ENCODE results near the gene GPR39. TPM values are rescaled to one million over a fixed set of nuclear protein-coding genes. Genes with fewer than 3 reads are reported as not detected.

The GPR39 gene
- total RNA-seq (2021; ENCODE audit: unreplicated experiment) (9.0 TPM), Bru-seq, nascent RNA (percentile 63 among the genes with signal in this experiment), BruChase-seq, experiment 1, labeled RNA remaining after a 2-hour chase (percentile 66 among the genes with signal in this experiment), BruChase-seq, experiment 2, labeled RNA remaining after a 6-hour chase (percentile 58 among the genes with signal in this experiment)
- polyA plus RNA-seq (2012; ENCODE audit: insufficient read length), result 7.2 TPM
- long read RNA-seq, partial matches to known transcripts, result 0 of 11 reads
- long read RNA-seq, other reads (novel, unspliced or antisense), result 11 of 11 reads

GRCh38 chr2:132416723-132417395, at the start of gene GPR39:
Gene GPR39, plus strand, starts transcription at chr2:132416805.
- peak; percentile 6 for ATAC-seq
- TF ChIP-seq POLR2AphosphoS5 (IDR thresholded peaks at IDR 0.05; ENCODE audit: low read depth, low read length), result 0 out of 2 replicates have a peak, but pooled peaks have one; percentile 1
- 0 out of 2 replicates have a peak, but pooled peaks have one; percentile 20 for TF ChIP-seq SIN3A (IDR thresholded peaks at IDR 0.05; ENCODE audit: borderline replicate concordance, insufficient read depth, low read depth, low read length)
- TF ChIP-seq TCF7L2 (IDR thresholded peaks at IDR 0.05; ENCODE audit: low read depth, low read length), result no peak
- TF ChIP-seq REST (IDR thresholded peaks at IDR 0.05; ENCODE audit: insufficient read depth in 1 of 2, low read depth in 2 of 2, low read length in 1 of 2), result no peak
- TF ChIP-seq, protein P1, sequence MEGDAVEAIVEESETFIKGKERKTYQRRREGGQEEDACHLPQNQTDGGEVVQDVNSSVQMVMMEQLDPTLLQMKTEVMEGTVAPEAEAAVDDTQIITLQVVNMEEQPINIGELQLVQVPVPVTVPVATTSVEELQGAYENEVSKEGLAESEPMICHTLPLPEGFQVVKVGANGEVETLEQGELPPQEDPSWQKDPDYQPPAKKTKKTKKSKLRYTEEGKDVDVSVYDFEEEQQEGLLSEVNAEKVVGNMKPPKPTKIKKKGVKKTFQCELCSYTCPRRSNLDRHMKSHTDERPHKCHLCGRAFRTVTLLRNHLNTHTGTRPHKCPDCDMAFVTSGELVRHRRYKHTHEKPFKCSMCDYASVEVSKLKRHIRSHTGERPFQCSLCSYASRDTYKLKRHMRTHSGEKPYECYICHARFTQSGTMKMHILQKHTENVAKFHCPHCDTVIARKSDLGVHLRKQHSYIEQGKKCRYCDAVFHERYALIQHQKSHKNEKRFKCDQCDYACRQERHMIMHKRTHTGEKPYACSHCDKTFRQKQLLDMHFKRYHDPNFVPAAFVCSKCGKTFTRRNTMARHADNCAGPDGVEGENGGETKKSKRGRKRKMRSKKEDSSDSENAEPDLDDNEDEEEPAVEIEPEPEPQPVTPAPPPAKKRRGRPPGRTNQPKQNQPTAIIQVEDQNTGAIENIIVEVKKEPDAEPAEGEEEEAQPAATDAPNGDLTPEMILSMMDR (IDR thresholded peaks at IDR 0.05), result peak; percentile 63
- in situ Hi-C loops (cut with HindIII; ENCODE audit: low pct_unique_long_range_greater_than_20kb, low sequenced_read_pairs), result no loop called here
- Histone ChIP-seq H3K9me3 (ENCODE audit: control insufficient read depth, insufficient read depth, low read depth, low read length) (no peaks in the 10 kb centered on the region), H3K4me1 (ENCODE audit: control insufficient read depth, insufficient read depth, low read length) (peaks cover 38% of the 10 kb centered on the region), H3K27me3 (ENCODE audit: control insufficient read depth, insufficient read depth, low read length) (no peaks in the 10 kb centered on the region), H3K27ac (ENCODE audit: low read length) (peak within 1 kb of the TSS; percentile 75), H3K4me3 (ENCODE audit: low read depth in 2 of 2, low read length in 2 of 2) (peak within 1 kb of the TSS; percentile 57 to 79), H3K36me3 (ENCODE audit: control insufficient read depth, insufficient read depth, low read length) (no peaks in the 10 kb centered on the region)
- TSS peak; percentile 82 for BruUV-seq (replicated peaks)
- intact Hi-C loops (cut with micrococcal nuclease; ENCODE audit: unreplicated experiment), result loop anchor here (10.0 kb wide), 1 partner anchor 142 kb away; no protein-coding TSS in a partner anchor
- POLR2A ChIA-PET, result no interaction called here
- CTCF ChIA-PET, result interaction anchor here (1.4 kb wide), 1 partner anchor 68 kb away, joined by 3 read pairs; no protein-coding TSS in a partner anchor
- DNase-seq (ENCODE audit: low read depth, low spot score), result no peak

DNA sequence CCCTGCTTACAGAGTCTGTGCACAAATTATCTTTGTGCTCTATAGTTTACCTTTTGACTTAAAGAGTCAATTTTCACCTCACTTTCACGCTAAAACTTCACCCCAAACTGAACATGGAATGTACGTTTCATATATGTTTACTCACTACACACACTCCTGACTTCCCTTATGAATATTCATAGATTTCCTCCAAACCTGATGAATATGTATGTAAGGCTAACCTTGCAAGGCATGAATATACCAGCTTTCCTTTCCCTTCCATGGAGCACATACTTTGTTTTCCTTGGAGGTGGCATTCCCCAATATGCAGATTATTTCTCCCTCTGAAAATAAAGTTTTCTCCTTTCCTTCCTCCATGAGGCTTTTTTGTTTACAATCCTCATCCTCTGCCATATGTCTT, 48.4 kb upstream of the GPR39 start:
- in situ Hi-C loops (cut with HindIII; ENCODE audit: low pct_unique_long_range_greater_than_20kb, low sequenced_read_pairs) (no loop called here), intact Hi-C loops (cut with micrococcal nuclease; ENCODE audit: unreplicated experiment) (no loop called here)
- CTCF ChIA-PET, result no interaction called here
- no peak for DNase-seq (ENCODE audit: low read depth, low spot score)
- no peaks in the 10 kb centered on the region for H3K4me1 ChIP-seq (ENCODE audit: control insufficient read depth, insufficient read depth, low read length)
- no peaks in the 10 kb centered on the region for H3K36me3 ChIP-seq (ENCODE audit: control insufficient read depth, insufficient read depth, low read length)
- BruUV-seq (replicated peaks), result no TSS peak
- TF ChIP-seq TCF7L2 (IDR thresholded peaks at IDR 0.05; ENCODE audit: low read depth, low read length) (no peak), REST (IDR thresholded peaks at IDR 0.05; ENCODE audit: insufficient read depth in 1 of 2, low read depth in 2 of 2, low read length in 1 of 2) (no peak), POLR2AphosphoS5 (IDR thresholded peaks at IDR 0.05; ENCODE audit: low read depth, low read length) (no peak), SIN3A (IDR thresholded peaks at IDR 0.05; ENCODE audit: borderline replicate concordance, insufficient read depth, low read depth, low read length) (no peak)
- TF ChIP-seq, protein P1 (IDR thresholded peaks at IDR 0.05), result no peak
- H3K9me3 ChIP-seq (ENCODE audit: control insufficient read depth, insufficient read depth, low read depth, low read length), result no peaks in the 10 kb centered on the region
- POLR2A ChIA-PET, result no interaction called here
- no peak overlapping the region for H3K27ac ChIP-seq (ENCODE audit: low read length)
- no peak overlapping the region for H3K4me3 ChIP-seq (ENCODE audit: low read depth in 2 of 2, low read length in 2 of 2)
- H3K27me3 ChIP-seq (ENCODE audit: control insufficient read depth, insufficient read depth, low read length), result no peaks in the 10 kb centered on the region
- no peak for ATAC-seq

Data from Panc1 (cell line).